HepG2 (cell line): ENCODE measurements around the gene CCL8. TPM values are rescaled to one million over a fixed set of nuclear protein-coding genes. Genes with fewer than 3 reads are reported as not detected.

Source experiments
- ATAC-seq: fragments of 200-7000 bp; cut with Tn5 transposase; 3 replicates; pipeline ENCODE4 v1.9.1; 2020; ENCODE audit warnings: mild to moderate bottlenecking, moderate library complexity
- BruUV-seq: library from RNA; stranded (reverse); fragments of 400-500 nt; replicated peaks from 2 replicates; lab custom pipeline; 2021; lab: Mats Ljungman, UMichigan
- CTCF ChIA-PET: fragments of 300-600 bp; formaldehyde crosslinking; extraction: SDS; loops from one replicate; lab custom pipeline; 2021; ENCODE audit warnings: low total read pairs, inconsistent platforms, low intra/inter-chr PET ratio; lab: Yijun Ruan, JAX
- POLR2A ChIA-PET: fragments of 350-600 bp; sonication (Branson Sonifier 250); formaldehyde crosslinking; loops from one replicate; lab custom pipeline; 2020; ENCODE audit warnings: antibody characterized with exemption, inconsistent platforms; lab: Yijun Ruan, JAX
- DNase-seq: peaks from one replicate; pipeline ENCODE4 v3.0.0-alpha.2; 2015; ENCODE audit warnings: low spot score
- FAIRE-seq: peaks from 3 replicates; lab custom pipeline; 2011; peaks lifted over from hg19 to GRCh38; lab: Jason Lieb, UNC
- H2AFZ ChIP-seq: one replicate; pipeline ENCODE4 v1.6.1; 2011; ENCODE audit warnings: low read length, inconsistent platforms
- H3K27ac ChIP-seq: fragments of 300-600 bp; 3 replicates; pipeline ENCODE4 v1.8.0; 2011; ENCODE audit warnings: mixed run types, mild to moderate bottlenecking, mixed read lengths, low read length, inconsistent platforms; ENCODE audit not compliant: insufficient read depth; ENCODE audit errors: extremely low read length
- H3K27me3 ChIP-seq, 2 experiments: fragments of 200-600 bp in 1 of 2; 2 replicates in 1 of 2; 3 replicates in 1 of 2; pipeline versions ENCODE4 v1.6.0 to v1.8.0; 2011; ENCODE audit warnings: low read length in 2 of 2, mild to moderate bottlenecking in 2 of 2, moderate library complexity in 2 of 2, inconsistent platforms in 1 of 2; ENCODE audit not compliant: insufficient read depth in 2 of 2, control insufficient read depth in 1 of 2
- H3K36me3 ChIP-seq, 2 experiments: fragments of 200-600 bp in 1 of 2; replicated peaks in 1 of 2; 2 replicates in 1 of 2; 3 replicates in 1 of 2; pipeline versions ENCODE4 v1.5.1 to v1.8.0; 2011; ENCODE audit warnings: low read length in 2 of 2, inconsistent platforms in 1 of 2; ENCODE audit not compliant: insufficient read depth in 2 of 2, control insufficient read depth in 1 of 2
- H3K4me1 ChIP-seq: 2 replicates; pipeline ENCODE4 v1.5.1; 2012; ENCODE audit warnings: low read length, inconsistent platforms; ENCODE audit not compliant: insufficient read depth
- H3K4me2 ChIP-seq: 2 replicates; pipeline ENCODE4 v1.6.0; 2011; ENCODE audit warnings: low read depth, low read length, inconsistent platforms
- H3K4me3 ChIP-seq, 3 experiments: fragments of 200-600 bp in 1 of 3; sonication (generic), shearing (Covaris generic) in 1 of 3; replicated peaks in 1 of 3; 2 replicates each; pipeline ENCODE4 v1.5.1; 2011 to 2016; ENCODE audit warnings: low read length in 3 of 3, inconsistent platforms in 2 of 3, low read depth in 2 of 3, mild to moderate bottlenecking in 2 of 3, control low read depth in 1 of 3, mixed read lengths in 1 of 3; ENCODE audit not compliant: insufficient read depth in 1 of 3
- H3K79me2 ChIP-seq: one replicate; pipeline ENCODE4 v1.6.1; 2011; ENCODE audit warnings: low read length, inconsistent platforms; ENCODE audit not compliant: insufficient read depth
- H3K9ac ChIP-seq: 2 replicates; pipeline ENCODE4 v1.6.0; 2011; ENCODE audit warnings: mild to moderate bottlenecking, low read depth, low read length, inconsistent platforms; ENCODE audit not compliant: insufficient read depth
- H3K9me3 ChIP-seq: 2 replicates; pipeline ENCODE4 v1.5.1; 2012; ENCODE audit warnings: mild to moderate bottlenecking, low read length
- H4K20me1 ChIP-seq: 2 replicates; pipeline ENCODE4 v1.6.0; 2011; ENCODE audit warnings: inconsistent platforms, mild to moderate bottlenecking, low read length, moderate library complexity; ENCODE audit not compliant: insufficient read depth
- CBX1 ChIP-seq: IDR thresholded peaks from one replicate; pipeline ENCODE4 v1.6.1; 2016; ENCODE audit warnings: antibody characterized with exemption, low read depth
- HDAC1 ChIP-seq: sonication (generic); formaldehyde crosslinking; IDR thresholded peaks from 2 replicates; pipeline ENCODE4 v1.5.1; 2020; ENCODE audit warnings: mild to moderate bottlenecking, missing genetic modification reagents
- IRF2 ChIP-seq: IDR thresholded peaks from 2 replicates; pipeline ENCODE4 v1.6.1; 2018; ENCODE audit warnings: missing genetic modification reagents, missing compliant biosample characterization
- SAP130 ChIP-seq: IDR thresholded peaks from 2 replicates; pipeline ENCODE4 v1.6.1; 2016; ENCODE audit warnings: low read depth
- SKIL ChIP-seq: sonication (generic); formaldehyde crosslinking; IDR thresholded peaks from 2 replicates; pipeline ENCODE4 v1.8.0; 2022; ENCODE audit warnings: missing genetic modification reagents, mild to moderate bottlenecking, moderate library complexity, borderline replicate concordance
- ZBTB1 ChIP-seq: sonication (generic); formaldehyde crosslinking; IDR thresholded peaks from 2 replicates; pipeline ENCODE4 v1.4.0; 2020; ENCODE audit warnings: missing genetic modification reagents, borderline replicate concordance
- ZNF441 ChIP-seq: sonication (generic); formaldehyde crosslinking; IDR thresholded peaks from 2 replicates; pipeline ENCODE4 v1.7.0; 2021; ENCODE audit warnings: missing genetic modification reagents, borderline replicate concordance
- ZNF549 ChIP-seq: sonication (generic); formaldehyde crosslinking; IDR thresholded peaks from 2 replicates; pipeline ENCODE4 v1.5.0; 2020; ENCODE audit warnings: missing genetic modification reagents
- ZNF552 ChIP-seq: sonication (generic); formaldehyde crosslinking; IDR thresholded peaks from 2 replicates; pipeline ENCODE4 v1.9.0; 2022; ENCODE audit warnings: missing genetic modification reagents, mild to moderate bottlenecking, borderline replicate concordance
- WGBS: methylation state at CpG from one replicate; pipeline ENCODE4 v1.1.6; 2017; ENCODE audit warnings: low lambda C conversion rate; 5-methylcytosine and 5-hydroxymethylcytosine counted together
- in situ Hi-C: cut with HindIII; loops from 2 replicates; pipeline ENCODE4 v1.10.0; 2017; ENCODE audit warnings: low pct_unique_long_range_greater_than_20kb; ENCODE audit not compliant: extremely low pct_ligation_motif_present
- intact Hi-C: fragments of 100-400 bp; cut with micrococcal nuclease; formaldehyde crosslinking; loops from one replicate; pipeline ENCODE4 v1.10.0; 2022; ENCODE audit not compliant: unreplicated experiment
- polyA plus RNA-seq, 8 experiments: library from polyadenylated mRNA; depleted of rRNA in 3 of 8; stranded (reverse) in 7 of 8; unstranded in 1 of 8; fragments of >200 nt; fragmentation: Illumina TruSeq in 4 of 8; extraction: Trizol in 4 of 8; gene quantifications; 2 replicates each; pipeline versions ENCODE4 v1.2.1 to v1.2.3, GENCODE V29; 2011 to 2016; ENCODE audit warnings: low read depth in 4 of 8, missing spikeins in 1 of 8, mixed read lengths in 1 of 8; ENCODE audit not compliant: insufficient read depth in 1 of 8
- total RNA-seq, 5 experiments: library from RNA; depleted of rRNA; stranded (reverse); fragments of >200 nt; fragmentation: Illumina TruSeq; extraction: Trizol; gene quantifications; 2 replicates each; pipeline ENCODE4 v1.2.3, GENCODE V29; 2016; ENCODE audit warnings: low read depth in 1 of 5

CCL8 gene
- total and polyA plus RNA-seq, 2 of the 13 experiments (the other 11 are each of a cell fraction or from before 2014, with no cell fraction given) = not detected

GRCh38 chr17:34349751-34350150, 30.5 kb downstream of the CCL8 start:
- POLR2A ChIA-PET = no interaction called here
- intact Hi-C loops = no loop called here
- ATAC-seq = no peak
- Histone ChIP-seq H3K4me3 (no peak overlapping the region), H3K4me2 (no peak overlapping the region), H3K9ac (no peak overlapping the region), H2AFZ (no peak overlapping the region), H3K9me3 (no peaks in the 10 kb centered on the region), H3K4me1 (no peaks in the 10 kb centered on the region), H3K36me3 (no peaks in the 10 kb centered on the region), H3K79me2 (no peaks in the 10 kb centered on the region), H3K27ac (no peak overlapping the region), H4K20me1 (no peaks in the 10 kb centered on the region), H3K27me3 (no peaks in the 10 kb centered on the region; a peak in 1 of 5 replicates)
- TF ChIP-seq IRF2 = no peak
- TF ChIP-seq SAP130 (CRISPR knock-in tag) = no peak
- TF ChIP-seq CBX1 = no peak
- no peak for TF ChIP-seq ZBTB1 (CRISPR knock-in tag)
- no peak for TF ChIP-seq ZNF552 (CRISPR knock-in tag)
- no peak for TF ChIP-seq HDAC1 (CRISPR knock-in tag)
- no peak for TF ChIP-seq SKIL (CRISPR knock-in tag)
- TF ChIP-seq ZNF549 (CRISPR knock-in tag) = no peak
- no peak for TF ChIP-seq ZNF441 (CRISPR knock-in tag)
- 22% methylated on average over 4 of the region's 4 CpGs for WGBS
- DNase-seq = no peak
- FAIRE-seq = no peak
- CTCF ChIA-PET = no interaction called here
- BruUV-seq = no TSS peak
- in situ Hi-C loops = no loop called here
